Upper lobe of right lung (tissue), 1 donor: ENCODE results near the gene TP73. TPM values are rescaled to one million over a fixed set of nuclear protein-coding genes. Genes with fewer than 3 reads are reported as not detected.

Source experiments
- ATAC-seq: fragments of 200-7000 bp; cut with Tn5 transposase; one replicate; pipeline ENCODE4 v1.9.1; 2020; ENCODE audit warnings: mild to moderate bottlenecking, moderate library complexity
- DNase-seq: peaks from one replicate; pipeline ENCODE4 v3.0.0-alpha.2; 2020
- H3K27ac ChIP-seq: fragments of 200-600 bp; one replicate; pipeline ENCODE4 v1.8.0; 2022
- H3K27me3 ChIP-seq: fragments of 200-600 bp; one replicate; pipeline ENCODE4 v1.8.0; 2022; ENCODE audit warnings: mild to moderate bottlenecking
- H3K36me3 ChIP-seq: fragments of 200-600 bp; one replicate; pipeline ENCODE4 v1.8.0; 2022
- H3K4me1 ChIP-seq: fragments of 200-600 bp; one replicate; pipeline ENCODE4 v1.8.0; 2022
- H3K4me3 ChIP-seq: fragments of 200-600 bp; one replicate; pipeline ENCODE4 v1.8.0; 2022; ENCODE audit warnings: mild to moderate bottlenecking
- H3K9me3 ChIP-seq: fragments of 200-600 bp; one replicate; pipeline ENCODE4 v1.8.0; 2022
- CTCF ChIP-seq: fragments of 200-600 bp; IDR thresholded peaks from one replicate; pipeline ENCODE4 v1.8.0; 2022; ENCODE audit warnings: antibody characterized with exemption
- intact Hi-C: fragments of 100-400 bp; cut with DNase I; formaldehyde crosslinking; loops from one replicate; pipeline ENCODE4 v1.11.0; 2022
- total RNA-seq: library from RNA; stranded (reverse); fragmentation: NEBNext Ultra II Directional; extraction: Animal tissue kit (Norgen Biotek cat#: 25700); gene quantifications from one replicate; pipeline ENCODE4 v1.2.1, GENCODE V29; 2021
- donor health status: DM: no; HTN: yes; CAD: no; lungs with severe emphysema.

Gene TP73
- total RNA-seq, 1 donor from 2014 or later = 0.29 TPM

DNA sequence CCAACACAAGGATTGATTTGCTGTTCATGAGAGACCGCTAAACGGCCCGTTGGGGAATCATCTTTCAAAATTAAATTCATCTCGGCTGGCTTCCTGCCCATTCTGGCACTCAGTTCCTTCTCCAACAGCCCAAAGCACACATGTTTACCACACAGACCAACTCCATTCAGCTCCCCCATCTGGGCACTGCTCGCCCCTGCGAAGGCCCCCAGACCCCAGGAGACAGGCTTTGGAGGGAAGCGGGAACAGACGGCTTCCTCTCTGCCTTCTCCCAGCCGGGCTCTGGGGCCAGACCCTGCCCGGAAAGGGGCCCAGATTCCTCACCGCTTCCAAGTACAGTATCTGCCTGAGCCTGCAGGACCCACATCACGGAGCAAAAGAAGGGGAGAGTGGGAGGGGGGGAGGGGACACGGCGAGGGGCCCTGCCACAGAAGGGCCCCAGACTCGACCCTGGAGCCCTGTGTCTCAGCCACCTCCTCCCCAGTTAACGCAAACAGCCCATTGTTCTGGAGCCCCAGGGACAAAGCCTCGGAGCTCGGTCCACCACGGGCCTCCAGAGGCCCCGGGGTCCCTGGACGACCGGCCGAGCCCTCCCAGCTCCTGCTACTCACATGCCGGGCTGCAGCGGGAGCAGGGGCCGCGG lies 41.7 kb upstream of the TP73 start:
- H3K4me3 ChIP-seq = peak overlapping the region; percentile 54
- intact Hi-C loops = no loop called here
- no peak for DNase-seq
- H3K9me3 ChIP-seq = no peaks in the 10 kb centered on the region
- no peaks in the 10 kb centered on the region for H3K36me3 ChIP-seq
- H3K4me1 ChIP-seq = peaks cover 31% of the 10 kb centered on the region
- ATAC-seq = no peak
- H3K27ac ChIP-seq = peak overlapping the region; percentile 17
- no peak for TF ChIP-seq CTCF
- H3K27me3 ChIP-seq = peaks cover 20% of the 10 kb centered on the region

DNA sequence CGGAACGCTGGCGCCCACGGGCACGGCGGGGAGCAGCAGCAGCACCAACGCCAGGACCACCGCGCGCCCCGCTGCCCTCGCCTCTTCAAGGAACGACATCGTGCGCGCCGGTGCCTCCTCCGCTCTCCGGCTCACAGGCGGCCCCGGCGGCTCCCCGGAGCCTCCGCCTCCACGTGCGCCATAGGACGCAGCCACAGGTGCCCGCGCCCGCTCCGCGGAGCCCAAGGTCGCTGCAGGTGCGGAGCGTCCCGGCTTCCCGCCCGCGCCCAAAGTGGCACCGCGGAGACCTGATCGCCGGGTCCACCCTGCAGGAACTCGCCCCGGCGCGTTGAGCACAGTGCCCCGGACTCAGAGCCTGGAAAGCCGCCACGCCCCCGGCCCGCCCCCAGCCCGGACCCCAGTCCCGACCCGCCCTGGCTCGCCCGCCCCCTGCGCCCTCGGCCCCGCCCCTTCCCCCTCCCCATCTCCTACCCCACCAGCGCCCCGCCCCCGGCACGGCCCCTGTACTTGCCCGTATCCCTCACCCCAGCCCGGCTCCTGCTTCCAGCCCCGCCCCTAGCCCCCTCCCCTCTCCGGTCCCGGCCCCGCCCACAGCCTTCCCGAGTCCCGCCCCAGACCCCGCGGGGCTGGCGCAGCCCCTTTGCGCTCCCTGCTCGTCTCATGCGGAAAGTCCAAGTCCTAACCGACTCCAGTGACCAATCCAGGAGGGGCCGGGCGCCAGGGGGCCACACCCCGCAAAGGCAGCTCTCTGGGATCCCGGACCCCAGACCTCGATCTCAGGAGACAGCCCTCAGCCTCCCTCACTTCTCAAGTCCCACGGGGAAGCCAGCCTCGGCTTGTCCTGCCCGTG lies 40.9 kb upstream of the TP73 start, which contains the start of gene MEGF6:
MEGF6 (minus strand) TSS at position 339 of the 850 bp plus-strand sequence; CDS start at position 99, 240 bp downstream.
- peak within 1 kb of the TSS; percentile 54 for H3K4me3 ChIP-seq
- H3K27me3 ChIP-seq = peaks cover 20% of the 10 kb centered on the region
- peak; percentile 81 for ATAC-seq
- intact Hi-C loops = no loop called here
- no peaks in the 10 kb centered on the region for H3K36me3 ChIP-seq
- no peak for TF ChIP-seq CTCF
- peak within 1 kb of the TSS; percentile 17 for H3K27ac ChIP-seq
- H3K4me1 ChIP-seq = peaks cover 31% of the 10 kb centered on the region
- peak; percentile 93 for DNase-seq
- H3K9me3 ChIP-seq = no peaks in the 10 kb centered on the region

- intact Hi-C loops = no loop called here
- H3K36me3 ChIP-seq = no peaks in the 10 kb centered on the region
- peaks cover 31% of the 10 kb centered on the region for H3K4me1 ChIP-seq
- peaks cover 20% of the 10 kb centered on the region for H3K27me3 ChIP-seq
- TF ChIP-seq CTCF = no peak
- no peaks in the 10 kb centered on the region for H3K9me3 ChIP-seq
- no peak overlapping the region for H3K27ac ChIP-seq
- H3K4me3 ChIP-seq = peak overlapping the region; percentile 30
- DNase-seq (no peak), ATAC-seq (no peak)
Observed at GRCh38 chr1:3612123-3612522, 40.2 kb upstream of the TP73 start.

- Histone ChIP-seq H3K9me3 (no peaks in the 10 kb centered on the region), H3K27me3 (peaks cover 12% of the 10 kb centered on the region), H3K36me3 (no peaks in the 10 kb centered on the region), H3K27ac (no peak overlapping the region), H3K4me3 (no peak overlapping the region), H3K4me1 (peaks cover 35% of the 10 kb centered on the region)
- DNase-seq (no peak), ATAC-seq (no peak)
- intact Hi-C loops = loop anchor here (5.0 kb wide), 1 partner anchor 48 kb away; no protein-coding TSS in a partner anchor
- TF ChIP-seq CTCF = peak; percentile 66
Observed at GRCh38 chr1:3614755-3615742, 37.3 kb upstream of the TP73 start.

GRCh38 chr1:3616861-3617260 lies 35.5 kb upstream of the TP73 start:
- intact Hi-C loops = loop anchor here (5.0 kb wide), 1 partner anchor 50 kb away; no protein-coding TSS in a partner anchor
- TF ChIP-seq CTCF = no peak
- H3K36me3 ChIP-seq = no peaks in the 10 kb centered on the region

More at GRCh38 chr1:3616861-3617260, 35.5 kb upstream of the TP73 start:
- DNase-seq = no peak
- no peak overlapping the region for H3K27ac ChIP-seq
- peaks cover 5% of the 10 kb centered on the region for H3K27me3 ChIP-seq
- no peak overlapping the region for H3K4me3 ChIP-seq
- H3K4me1 ChIP-seq = peaks cover 23% of the 10 kb centered on the region
- H3K9me3 ChIP-seq = no peaks in the 10 kb centered on the region
- ATAC-seq = no peak
